GM18505 (cell line): Measurements from ENCODE around the gene KCNQ5.

ENCODE experiments used
- ATAC-seq: cut with Tn5 transposase; IDR thresholded peaks from one replicate; pipeline ENCODE4 v1.9.1; 2021; ENCODE audit not compliant: unreplicated experiment
- POLR2A ChIP-seq: IDR thresholded peaks from 4 replicates; pipeline ENCODE4 v1.6.1; 2011; ENCODE audit warnings: borderline replicate concordance; ENCODE audit not compliant: insufficient read depth, insufficient read length; ENCODE audit errors: extremely low read depth

The KCNQ5 gene

DNA sequence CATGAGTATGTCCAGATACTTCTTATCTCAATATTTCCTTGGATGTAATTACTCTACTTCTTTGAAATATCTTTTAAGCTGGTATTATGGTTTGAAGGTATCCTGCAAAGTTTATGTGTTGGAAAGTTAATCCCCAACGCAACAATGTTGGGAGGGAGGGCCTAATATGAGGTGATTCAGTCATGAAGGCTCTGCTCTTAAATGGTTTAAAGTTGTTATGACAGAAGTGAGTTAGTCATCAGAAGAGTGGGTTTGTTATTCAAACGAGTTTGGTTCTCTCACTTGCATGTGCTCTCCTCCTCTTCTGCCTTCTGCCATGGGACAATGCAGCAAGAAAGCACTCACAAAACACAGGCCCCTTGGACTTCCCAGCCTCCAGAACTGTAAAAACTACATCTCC, 176.3 kb downstream of the KCNQ5 start:
- no peak for TF ChIP-seq POLR2A
- no peak for ATAC-seq

DNA sequence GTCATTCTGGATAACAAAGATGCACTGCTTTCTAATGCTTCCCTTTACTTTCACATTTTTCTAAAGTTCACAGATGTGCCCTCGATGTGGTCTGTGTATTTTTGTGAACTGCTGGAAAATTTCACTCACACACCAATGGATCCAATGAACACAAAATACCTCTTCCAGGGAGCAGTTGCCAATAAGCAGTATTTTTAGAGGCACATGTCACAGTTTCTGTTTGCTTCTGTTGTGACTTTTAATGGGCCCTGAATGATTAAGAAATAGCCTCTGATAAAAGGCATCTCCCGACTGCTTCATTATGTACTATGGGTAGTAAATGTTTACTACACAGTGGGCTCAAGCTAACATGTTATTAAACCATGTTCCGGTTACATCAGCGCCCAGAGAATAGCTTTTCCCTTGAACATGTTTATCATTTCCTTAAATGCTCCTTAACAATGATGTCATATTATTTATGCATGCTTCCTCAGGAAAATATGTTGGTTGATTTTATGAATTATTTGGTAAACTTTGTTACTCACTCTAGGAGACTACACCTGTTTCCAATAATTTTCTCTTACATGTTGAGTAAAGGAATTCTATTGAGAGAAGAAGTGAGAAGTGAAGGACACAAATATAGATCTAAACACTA, 188.0 kb downstream of the KCNQ5 start:
- ATAC-seq, result no peak
- no peak for TF ChIP-seq POLR2A

GRCh38 chr6:72810571-72811280, 188.9 kb downstream of the KCNQ5 start:
- no peak for TF ChIP-seq POLR2A
- no peak for ATAC-seq

GRCh38 chr6:72811971-72812421, 190.1 kb downstream of the KCNQ5 start:
- no peak for ATAC-seq
- TF ChIP-seq POLR2A, result no peak

DNA sequence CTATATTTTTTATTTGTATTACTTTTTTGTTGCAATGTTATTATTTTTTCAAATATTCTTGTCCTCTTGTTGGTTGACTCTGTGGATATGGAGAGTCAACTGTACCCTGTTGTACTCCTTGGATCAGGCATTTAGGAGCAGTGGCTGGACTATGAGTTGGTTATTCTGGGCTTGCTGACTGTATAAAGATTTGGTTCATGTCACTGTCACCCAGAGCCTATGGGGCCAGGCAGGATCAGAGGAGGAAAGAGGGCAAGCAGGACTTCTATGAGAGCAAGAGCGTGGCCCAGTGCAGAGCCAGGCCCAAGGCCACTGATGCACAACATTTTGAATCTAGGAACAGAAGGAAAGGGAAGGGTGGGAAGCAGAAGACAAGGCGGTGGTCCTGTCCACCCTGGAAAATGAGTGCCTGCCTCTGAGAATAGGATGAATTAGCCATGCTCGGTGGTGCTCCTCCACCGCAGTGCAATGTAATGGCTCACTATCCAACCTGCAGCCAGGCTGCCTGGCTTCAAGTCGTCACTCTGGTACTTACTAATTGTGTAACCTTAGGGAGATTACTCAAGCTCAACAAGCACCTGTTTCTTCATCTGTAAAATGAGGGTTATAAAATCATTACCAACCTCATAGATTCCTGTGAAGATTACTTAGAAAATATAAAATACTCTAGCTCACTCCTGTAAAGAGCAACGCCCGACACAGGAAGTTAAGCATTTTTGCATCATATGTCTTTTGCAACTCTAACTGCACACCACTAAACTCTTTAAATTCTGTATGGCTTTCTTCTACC, 192.1 kb downstream of the KCNQ5 start:
- TF ChIP-seq POLR2A, result no peak
- no peak for ATAC-seq

GRCh38 chr6:72816022-72816421, 194.2 kb downstream of the KCNQ5 start:
- no peak for ATAC-seq
- TF ChIP-seq POLR2A, result no peak

GRCh38 chr6:72817208-72817607, 195.3 kb downstream of the KCNQ5 start:
- no peak for ATAC-seq
- TF ChIP-seq POLR2A, result no peak

DNA sequence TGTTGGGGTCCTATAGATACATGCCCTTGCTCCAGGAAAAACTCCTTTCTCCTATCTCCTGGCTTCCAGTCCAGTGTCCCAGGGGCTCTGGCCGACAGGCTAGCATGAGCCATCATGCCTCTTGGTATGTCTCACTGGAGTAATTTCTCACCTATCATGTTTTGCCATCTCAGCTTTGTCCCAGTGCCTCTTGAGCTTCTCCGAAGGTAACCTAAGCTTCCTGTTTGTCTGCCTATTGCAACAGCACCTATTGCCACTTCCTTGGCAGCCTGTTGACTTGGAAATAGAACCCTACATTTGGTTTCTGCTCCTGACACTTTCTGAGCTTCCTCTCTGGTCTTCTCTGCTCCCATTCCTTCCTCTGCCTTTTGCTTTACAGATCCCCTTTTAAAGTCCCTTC, 197.7 kb downstream of the KCNQ5 start:
- no peak for ATAC-seq
- no peak for TF ChIP-seq POLR2A

GRCh38 chr6:72820153-72820552, 198.3 kb downstream of the KCNQ5 start:
- no peak for TF ChIP-seq POLR2A
- ATAC-seq, result no peak

DNA sequence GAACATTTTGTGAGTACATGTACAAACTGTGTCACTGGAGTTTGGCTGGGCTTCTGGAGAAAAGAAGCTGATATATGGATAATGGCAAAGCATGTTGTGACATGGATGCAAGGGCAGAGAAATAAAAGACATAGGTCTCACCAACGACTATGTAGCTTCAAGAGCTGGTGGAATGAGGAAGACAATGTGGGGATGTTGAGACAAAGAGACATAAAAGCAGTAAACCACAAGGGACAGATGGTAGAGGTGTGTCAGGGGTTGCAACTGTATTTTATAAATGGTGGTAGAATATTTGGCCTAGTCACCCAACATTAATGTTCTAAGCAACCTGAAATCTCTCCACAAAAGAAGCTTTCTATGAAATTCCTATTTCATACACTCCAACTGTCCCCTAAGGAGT, 199.0 kb downstream of the KCNQ5 start:
- ATAC-seq, result no peak
- no peak for TF ChIP-seq POLR2A

DNA sequence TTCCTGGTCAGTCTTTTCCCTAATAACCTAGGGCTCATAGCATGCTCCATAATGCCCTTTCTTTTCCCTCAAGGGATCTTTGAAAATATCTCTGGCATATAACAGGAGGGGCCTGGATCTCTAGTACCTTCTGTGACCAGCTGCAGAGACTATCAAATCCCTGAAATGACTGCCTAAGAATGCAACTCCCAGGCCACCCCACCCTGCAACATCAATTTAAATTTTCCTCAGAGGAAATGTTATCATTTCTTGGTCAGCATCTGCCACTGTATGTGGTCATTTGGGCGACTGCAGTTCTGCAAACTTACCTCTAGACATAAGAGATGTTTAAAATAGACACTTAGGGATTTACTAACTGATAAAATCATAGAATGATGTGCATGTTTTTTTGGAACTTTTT, 200.2 kb downstream of the KCNQ5 start:
- TF ChIP-seq POLR2A, result no peak
- no peak for ATAC-seq

- TF ChIP-seq POLR2A, result no peak
- ATAC-seq, result no peak
Observed at GRCh38 chr6:72822691-72823090, 200.8 kb downstream of the KCNQ5 start.

DNA sequence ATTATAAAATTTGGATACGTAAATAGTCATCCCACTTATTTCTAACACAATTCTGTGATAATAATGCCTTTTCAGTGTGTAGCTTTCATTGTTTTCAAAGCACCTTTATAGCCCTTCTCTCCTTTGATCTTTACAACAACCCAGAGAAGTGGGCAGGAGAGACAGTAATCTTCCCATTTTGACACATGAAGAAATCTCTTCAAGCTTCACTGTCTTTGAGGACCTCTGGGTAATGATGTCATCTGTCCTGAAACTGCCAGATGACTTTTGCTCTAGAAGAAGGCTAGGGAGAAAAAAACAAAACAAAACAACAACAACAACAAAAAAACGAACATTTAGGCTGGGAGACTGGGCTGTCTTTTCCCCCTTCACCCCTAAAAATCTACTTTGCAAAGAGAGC, 203.0 kb downstream of the KCNQ5 start:
- TF ChIP-seq POLR2A, result no peak
- ATAC-seq, result peak; percentile 85
